A204.1 (cell line): ENCODE measurements around the gene HOXD11.

Experiments
- FAIRE-seq: peaks from 2 replicates; lab custom pipeline; 2012; peaks lifted over from hg19 to GRCh38; lab: Jason Lieb, UNC

Gene HOXD11

GRCh38 chr2:176106581-176107539 is at the start of gene HOXD11:
TSS of gene HOXD11 (plus strand) at chr2:176107280. CDS start at chr2:176107356, 76 bp downstream.
- no peak for FAIRE-seq

- FAIRE-seq: no peak
Observed at GRCh38 chr2:176063958-176064357, 43.1 kb upstream of the HOXD11 start.

- FAIRE-seq: no peak
Observed at GRCh38 chr2:176066645-176067588, 40.2 kb upstream of the HOXD11 start.

- FAIRE-seq: no peak
Observed at GRCh38 chr2:176067589-176068418, 39.3 kb upstream of the HOXD11 start.

- FAIRE-seq: no peak
Observed at GRCh38 chr2:176068419-176068832, 38.7 kb upstream of the HOXD11 start.

- FAIRE-seq: no peak
Observed at GRCh38 chr2:176071330-176072291, 35.5 kb upstream of the HOXD11 start.

- no peak for FAIRE-seq
Observed at GRCh38 chr2:176072292-176072669, 34.8 kb upstream of the HOXD11 start.

GRCh38 chr2:176072951-176073904 is 33.9 kb upstream of the HOXD11 start:
- FAIRE-seq: no peak

GRCh38 chr2:176074919-176075425 is 32.1 kb upstream of the HOXD11 start:
- FAIRE-seq: no peak

- FAIRE-seq: no peak
Observed at GRCh38 chr2:176075481-176075880, 31.6 kb upstream of the HOXD11 start.

GRCh38 chr2:176076063-176076462 is 31.0 kb upstream of the HOXD11 start:
- no peak for FAIRE-seq

GRCh38 chr2:176076796-176077195 is 30.3 kb upstream of the HOXD11 start:
- FAIRE-seq: no peak

GRCh38 chr2:176078541-176079284 is 28.4 kb upstream of the HOXD11 start:
- no peak for FAIRE-seq

GRCh38 chr2:176079285-176079830 is 27.7 kb upstream of the HOXD11 start:
- FAIRE-seq: no peak

GRCh38 chr2:176079831-176080539 is 27.1 kb upstream of the HOXD11 start:
- FAIRE-seq: no peak

GRCh38 chr2:176080540-176081375 is 26.3 kb upstream of the HOXD11 start:
- no peak for FAIRE-seq

- FAIRE-seq: no peak
Observed at GRCh38 chr2:176081376-176081836, 25.7 kb upstream of the HOXD11 start.
